Measurements from ENCODE around the gene CACNA1D.

The CACNA1D gene

DNA sequence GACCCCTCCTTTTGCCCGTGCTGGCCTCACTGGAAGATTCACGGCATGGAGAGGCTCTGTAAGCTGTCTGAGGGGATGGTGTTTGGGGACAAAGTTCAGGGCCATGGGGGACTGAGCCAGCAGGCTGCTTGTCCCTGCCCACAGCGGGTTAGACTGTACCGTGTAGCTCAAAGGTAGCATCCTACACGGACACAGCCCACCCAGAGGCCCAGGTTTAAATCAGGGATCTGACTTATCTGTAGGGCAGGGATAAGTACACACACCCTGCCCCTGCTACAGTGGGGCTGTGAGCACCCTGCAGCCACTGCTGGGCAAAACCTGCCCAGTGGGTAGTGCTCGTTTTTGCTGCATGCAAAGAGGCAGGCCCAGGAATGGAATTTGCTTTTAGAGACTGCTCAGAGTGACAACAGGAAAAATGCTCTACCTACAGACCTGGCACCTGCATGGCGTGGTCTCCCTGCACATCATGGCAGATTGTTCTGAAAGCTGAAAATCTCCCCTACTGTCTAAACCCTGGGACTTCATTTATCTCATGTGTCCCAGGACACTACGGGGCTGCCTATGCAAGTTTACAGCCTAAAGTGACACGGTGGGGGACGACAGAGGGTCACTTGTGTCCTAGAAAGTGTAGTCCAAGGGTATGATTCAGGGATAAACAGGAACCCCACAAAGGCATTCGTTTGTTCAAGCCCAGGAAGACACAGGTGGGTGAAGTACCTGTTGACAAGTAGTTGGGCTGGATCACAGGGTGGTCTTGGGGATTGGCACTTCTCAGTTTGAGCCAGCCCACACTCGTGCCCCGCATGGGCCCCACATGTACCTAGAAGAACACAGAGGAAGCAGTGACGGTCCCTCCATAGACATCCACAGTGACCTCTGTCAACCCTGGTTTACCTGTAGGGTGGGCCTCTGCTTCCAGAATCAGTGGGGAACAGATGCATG, 324.1 kb downstream of the CACNA1D start:
- in situ Hi-C loops (cut with MboI; ENCODE audit: low sequenced_read_pairs): no loop called here

DNA sequence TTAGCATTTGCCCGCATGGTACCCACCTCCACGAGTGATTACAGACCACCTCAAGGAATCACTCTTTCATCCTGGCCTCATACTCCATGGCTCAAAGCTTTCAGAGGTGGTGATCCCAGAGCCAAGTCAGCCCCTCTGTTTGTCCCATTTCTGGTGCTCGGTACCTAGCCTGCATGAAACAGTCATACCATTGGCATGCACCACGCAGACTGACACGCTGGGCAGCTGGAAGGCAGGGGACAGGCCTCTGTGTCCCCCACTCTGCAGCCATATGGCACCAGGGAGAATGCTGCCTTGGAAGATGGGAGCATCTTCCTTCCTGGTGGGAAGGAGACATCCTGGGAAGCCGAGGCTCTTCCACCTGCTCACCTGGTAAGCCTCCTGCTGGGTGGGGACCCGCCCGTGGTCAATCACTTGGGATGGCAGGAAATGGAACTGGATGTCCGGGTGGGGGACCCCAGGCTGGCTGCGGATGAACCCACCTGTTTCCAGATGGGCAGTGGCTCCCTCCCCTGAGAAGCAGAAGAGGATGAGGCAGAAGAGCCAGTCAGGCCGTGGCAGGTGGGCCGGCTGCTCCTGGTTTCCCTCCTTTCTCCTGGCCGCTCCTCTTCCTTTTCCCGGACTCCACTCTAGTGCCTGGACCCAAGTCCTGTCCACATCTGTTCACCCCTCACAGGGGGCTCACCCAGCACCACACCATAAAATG, 324.9 kb downstream of the CACNA1D start:
- in situ Hi-C loops (cut with MboI; ENCODE audit: low sequenced_read_pairs): no loop called here

GRCh38 chr3:53820084-53820483, 325.7 kb downstream of the CACNA1D start:
- in situ Hi-C loops (cut with MboI; ENCODE audit: low sequenced_read_pairs): no loop called here

- in situ Hi-C loops (cut with MboI; ENCODE audit: low sequenced_read_pairs): no loop called here
Measured at GRCh38 chr3:53820756-53821580, 326.6 kb downstream of the CACNA1D start.

DNA sequence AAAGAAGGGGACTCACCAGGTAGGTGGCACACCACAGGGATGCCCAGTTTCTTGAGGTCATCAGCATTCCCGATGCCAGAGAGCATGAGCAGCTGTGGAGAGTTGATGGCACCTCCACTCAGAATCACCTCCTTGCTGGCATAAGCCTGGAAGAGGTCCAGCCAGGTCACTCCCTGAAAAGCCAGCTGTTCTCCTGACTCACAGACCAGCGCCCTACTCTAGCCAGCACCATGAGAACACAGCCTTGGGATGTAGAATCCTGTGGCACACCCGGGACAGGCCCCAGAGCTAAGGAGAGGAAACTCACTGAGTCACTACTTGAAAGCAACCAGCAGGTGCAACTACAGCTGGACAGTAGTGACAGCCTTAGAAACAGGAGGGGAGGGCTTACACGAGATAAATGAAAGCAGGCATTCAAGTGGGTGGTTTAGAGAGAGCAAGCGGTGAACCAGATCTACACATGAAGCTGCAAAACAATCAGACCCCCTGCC, 327.3 kb downstream of the CACNA1D start:
- in situ Hi-C loops (cut with MboI; ENCODE audit: low sequenced_read_pairs): no loop called here

GRCh38 chr3:53822331-53822741, 327.9 kb downstream of the CACNA1D start:
- in situ Hi-C loops (cut with MboI; ENCODE audit: low sequenced_read_pairs): no loop called here

GRCh38 chr3:53823026-53823955, 328.9 kb downstream of the CACNA1D start:
- in situ Hi-C loops (cut with MboI; ENCODE audit: low sequenced_read_pairs): no loop called here

DNA sequence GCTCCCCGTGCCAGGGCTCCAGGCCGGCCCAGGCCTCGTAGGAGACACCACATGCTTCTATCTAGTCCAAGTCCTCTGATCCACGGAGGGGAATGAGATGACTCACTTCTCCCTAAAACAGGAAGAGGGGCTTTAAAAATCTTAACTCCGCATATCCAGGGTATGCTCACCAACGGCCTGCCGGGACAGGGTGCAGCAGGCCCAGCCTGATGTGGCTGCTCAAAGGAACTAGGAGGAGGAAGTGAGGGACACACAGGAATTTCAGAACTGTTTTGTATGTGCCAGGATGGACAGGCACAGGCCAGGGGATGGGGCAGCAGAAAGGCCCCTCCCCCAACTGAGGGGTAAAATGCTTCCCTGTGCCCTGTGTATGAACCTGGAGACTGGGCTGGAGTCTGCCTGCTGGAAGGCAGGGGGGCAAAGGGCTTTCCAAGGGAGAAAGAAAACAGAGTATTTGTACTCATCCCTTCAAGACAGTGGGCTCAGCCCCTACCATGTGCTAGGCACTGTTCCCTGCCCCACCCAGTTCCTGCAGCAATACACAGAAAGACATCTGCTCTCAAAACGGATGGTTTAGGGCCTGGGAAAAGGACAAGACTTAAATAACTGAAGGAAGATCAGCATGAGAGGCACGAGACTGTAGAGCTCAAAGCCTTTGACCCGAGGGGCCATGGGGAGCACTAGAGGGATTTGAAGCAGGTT, 329.7 kb downstream of the CACNA1D start:
- in situ Hi-C loops (cut with MboI; ENCODE audit: low sequenced_read_pairs): no loop called here

DNA sequence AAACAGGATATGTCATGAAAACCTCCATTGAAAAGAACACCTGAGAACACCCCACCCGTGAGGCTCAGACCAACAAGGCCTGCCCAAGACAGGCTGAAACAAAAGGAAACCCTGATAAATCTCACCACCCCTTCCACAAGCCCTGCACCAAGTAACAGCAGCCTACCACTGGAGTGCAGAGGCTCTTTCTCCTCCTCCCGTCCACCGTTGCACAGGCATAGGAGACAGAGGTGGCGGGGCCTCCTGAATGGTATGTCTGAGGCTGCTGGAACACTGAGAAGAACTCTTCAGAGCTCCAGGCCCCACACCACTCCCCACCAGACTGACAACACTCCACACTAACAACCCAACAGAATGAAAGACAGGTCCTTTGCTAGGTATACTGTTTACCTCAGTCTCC, 330.4 kb downstream of the CACNA1D start:
- in situ Hi-C loops (cut with MboI; ENCODE audit: low sequenced_read_pairs): no loop called here

- in situ Hi-C loops (cut with MboI; ENCODE audit: low sequenced_read_pairs): no loop called here
Measured at GRCh38 chr3:53826048-53826447, 331.6 kb downstream of the CACNA1D start.

- in situ Hi-C loops (cut with MboI; ENCODE audit: low sequenced_read_pairs): no loop called here
Measured at GRCh38 chr3:53828581-53828980, 334.2 kb downstream of the CACNA1D start.

GRCh38 chr3:53829605-53830004, 335.2 kb downstream of the CACNA1D start:
- in situ Hi-C loops (cut with MboI; ENCODE audit: low sequenced_read_pairs): no loop called here

- in situ Hi-C loops (cut with MboI; ENCODE audit: low sequenced_read_pairs): no loop called here
Measured at GRCh38 chr3:53830944-53831343, 336.5 kb downstream of the CACNA1D start.

DNA sequence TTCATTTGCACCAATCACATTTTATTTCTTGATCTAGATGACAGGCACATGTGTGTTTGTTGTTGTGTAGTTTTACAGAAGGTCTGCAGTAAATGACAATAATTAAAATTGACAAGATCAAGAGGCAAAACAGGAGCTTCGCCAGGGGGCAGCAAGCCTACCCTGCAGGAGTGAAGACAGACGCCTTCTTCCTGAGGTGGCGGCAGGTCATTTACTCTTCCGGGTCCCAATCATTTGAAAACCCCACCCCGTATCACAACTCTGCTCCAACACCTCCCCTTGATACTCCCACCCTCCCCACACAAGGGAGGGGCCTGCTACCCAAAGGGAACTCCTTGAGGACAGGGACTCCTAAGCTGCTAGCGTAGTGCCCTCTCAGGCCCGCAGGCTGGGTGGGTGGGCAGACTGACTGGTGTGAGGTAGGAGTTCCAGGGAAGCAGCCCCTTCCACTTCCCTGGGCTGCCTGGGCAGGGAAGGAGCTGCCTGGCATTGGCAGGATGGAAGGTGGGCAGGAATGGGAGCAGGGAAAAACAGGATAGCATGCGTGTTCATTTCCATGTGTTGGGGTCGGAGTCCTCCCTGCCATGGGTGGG, 338.7 kb downstream of the CACNA1D start:
- in situ Hi-C loops (cut with MboI; ENCODE audit: low sequenced_read_pairs): no loop called here

DNA sequence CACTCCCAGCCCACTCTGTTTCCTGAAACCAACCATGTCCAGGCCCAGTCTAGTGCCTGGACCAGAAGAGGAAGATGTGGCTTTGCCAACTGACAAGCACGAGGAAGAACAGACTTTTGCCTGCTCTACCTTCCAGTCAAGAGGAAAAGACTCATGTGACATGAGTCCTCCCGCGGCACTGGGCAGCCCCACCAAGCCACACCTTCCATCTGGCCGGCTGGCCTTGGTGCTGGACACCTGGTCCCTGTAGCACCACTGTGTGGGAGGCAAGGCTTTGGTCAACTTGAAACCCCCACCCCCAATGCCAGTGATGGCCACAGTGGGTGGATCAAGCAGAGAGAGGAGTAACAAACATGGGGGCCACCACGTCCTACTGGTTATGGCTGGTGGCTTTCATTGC, 339.3 kb downstream of the CACNA1D start:
- in situ Hi-C loops (cut with MboI; ENCODE audit: low sequenced_read_pairs): no loop called here

DNA sequence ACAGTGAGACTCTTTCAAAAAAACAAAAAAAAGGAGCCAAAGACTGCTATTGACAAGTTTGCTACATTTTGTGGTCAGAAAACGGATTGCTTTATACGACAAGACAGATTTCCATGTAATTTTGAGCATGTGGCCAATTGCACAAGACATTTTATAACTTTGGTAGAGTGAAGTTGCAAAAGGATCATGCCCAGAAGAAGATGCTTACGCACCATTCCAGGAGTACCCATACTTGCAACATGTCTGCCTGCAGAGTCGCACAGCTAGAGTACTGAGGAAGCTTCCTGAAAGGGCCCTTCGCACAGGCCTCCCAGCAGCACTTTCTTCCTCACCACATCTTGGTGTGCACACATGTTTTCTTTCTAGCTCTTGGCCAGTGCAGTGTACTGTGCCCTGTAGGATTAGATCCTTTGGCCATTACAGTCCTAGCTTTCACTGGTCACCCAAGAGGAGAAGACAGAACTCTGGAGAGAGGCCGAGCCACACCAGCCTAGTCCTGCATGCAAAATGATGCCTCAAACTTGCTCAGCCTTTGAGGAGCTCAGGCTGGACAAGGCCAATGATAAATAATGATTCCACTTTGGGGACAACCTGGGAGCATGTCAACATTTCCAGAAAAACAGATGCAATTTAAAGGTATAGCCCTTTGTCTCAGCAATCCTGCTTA, 340.2 kb downstream of the CACNA1D start:
- in situ Hi-C loops (cut with MboI; ENCODE audit: low sequenced_read_pairs): no loop called here

- in situ Hi-C loops (cut with MboI; ENCODE audit: low sequenced_read_pairs): no loop called here
Measured at GRCh38 chr3:53835257-53835656, 340.8 kb downstream of the CACNA1D start.

- in situ Hi-C loops (cut with MboI; ENCODE audit: low sequenced_read_pairs): no loop called here
Measured at GRCh38 chr3:53836084-53836872, 341.9 kb downstream of the CACNA1D start.

Measured in HL-60/S4 treated with retinoic acid at 250 ng/mL for 4 days and 3 days (cell line).